ENCODE data around the gene NR2F6.
A peak's percentile ranks its signal among the peaks of the same experiment; 100 is the strongest.

NR2F6 gene

DNA sequence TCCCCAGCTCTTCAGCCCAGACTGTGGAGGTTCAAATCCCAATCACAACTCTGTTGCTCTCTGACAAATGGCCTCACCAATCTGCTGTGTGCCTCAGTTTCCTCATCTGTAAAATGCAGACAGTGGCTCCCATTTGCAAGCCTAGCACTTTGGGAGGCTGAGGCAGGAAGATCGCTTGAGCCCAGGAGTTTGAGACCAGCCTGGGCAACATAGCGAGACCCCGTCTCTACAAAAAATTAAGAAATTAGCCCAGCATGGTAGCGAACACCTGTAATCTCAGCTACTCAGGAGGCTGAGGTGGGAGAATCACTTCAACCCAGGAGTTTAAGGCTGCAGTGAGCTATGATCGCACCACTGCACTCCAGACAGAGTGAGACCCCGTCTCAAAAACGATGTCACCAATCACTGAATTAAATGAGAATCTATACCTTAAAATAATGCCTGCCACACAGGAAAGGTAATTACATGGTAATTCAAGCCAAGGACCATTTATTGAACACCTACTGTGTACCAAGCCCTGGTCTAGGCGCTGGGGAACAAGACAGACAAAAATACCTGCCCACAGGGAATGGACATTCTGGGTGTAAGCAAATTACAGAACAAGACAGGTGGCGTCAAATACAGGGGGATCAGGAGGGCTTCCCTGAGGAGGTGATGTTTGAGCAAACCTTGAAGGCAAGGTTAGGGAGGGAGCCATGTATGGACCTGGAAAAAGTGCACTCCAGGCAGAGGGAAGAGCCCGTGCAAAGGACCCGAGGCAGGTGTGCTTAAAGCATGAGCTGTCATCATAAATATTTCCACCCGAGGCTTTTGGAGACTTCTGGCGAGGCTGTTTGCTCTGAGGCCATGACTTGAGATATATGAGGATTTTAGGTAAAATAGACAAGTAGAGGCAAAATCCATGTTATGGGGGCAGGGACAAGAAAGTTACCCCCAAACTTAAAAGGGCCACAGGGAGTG, 7.7 kb downstream of the NR2F6 start:
- DNase-seq (ENCODE audit: low read depth in 2 of 2), result no peak

DNA sequence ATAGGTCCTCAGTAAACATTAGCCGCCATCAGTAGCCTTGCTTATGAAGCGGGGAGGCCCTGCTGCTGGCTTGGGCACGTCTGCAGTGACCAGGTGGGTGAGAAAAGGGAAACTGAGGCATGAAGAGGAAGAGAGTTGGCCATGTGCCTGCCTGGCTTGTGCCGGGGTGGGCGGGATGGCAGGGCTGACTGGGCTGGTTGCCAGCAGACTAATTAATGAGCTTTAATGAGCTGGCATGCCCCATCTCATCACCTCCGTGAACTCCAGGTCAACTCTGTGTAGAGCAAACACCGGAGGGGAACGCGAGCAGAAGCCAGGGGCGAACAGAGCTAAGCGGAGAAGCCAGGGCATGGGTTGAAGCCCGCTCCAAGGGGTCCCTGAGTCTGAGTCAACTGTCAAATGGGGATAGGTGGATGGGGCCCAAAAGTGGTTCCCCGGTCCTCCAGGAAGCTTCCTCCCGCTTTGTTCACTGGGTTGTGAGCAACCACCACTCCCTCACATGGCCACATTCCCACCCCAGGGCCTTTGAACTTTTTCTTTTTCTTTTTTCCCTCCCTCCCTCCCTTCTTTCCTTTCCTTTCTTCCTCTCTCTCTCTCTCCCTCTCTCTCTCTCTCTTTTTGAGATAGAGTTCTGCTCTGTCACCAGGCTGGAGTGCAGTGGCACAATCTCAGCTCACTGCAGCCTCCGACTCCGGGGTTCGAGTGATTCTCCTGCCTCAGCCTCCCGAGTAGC, 8.7 kb downstream of the NR2F6 start:
- no peak for DNase-seq (ENCODE audit: low read depth in 2 of 2)

GRCh38 chr19:17235971-17236777, 9.5 kb downstream of the NR2F6 start:
- DNase-seq (ENCODE audit: low read depth in 2 of 2), result no peak

- peak; percentile 52 to 56 for DNase-seq (ENCODE audit: low read depth in 2 of 2)
Observed at GRCh38 chr19:17235300-17235970, 10.3 kb downstream of the NR2F6 start.

DNA sequence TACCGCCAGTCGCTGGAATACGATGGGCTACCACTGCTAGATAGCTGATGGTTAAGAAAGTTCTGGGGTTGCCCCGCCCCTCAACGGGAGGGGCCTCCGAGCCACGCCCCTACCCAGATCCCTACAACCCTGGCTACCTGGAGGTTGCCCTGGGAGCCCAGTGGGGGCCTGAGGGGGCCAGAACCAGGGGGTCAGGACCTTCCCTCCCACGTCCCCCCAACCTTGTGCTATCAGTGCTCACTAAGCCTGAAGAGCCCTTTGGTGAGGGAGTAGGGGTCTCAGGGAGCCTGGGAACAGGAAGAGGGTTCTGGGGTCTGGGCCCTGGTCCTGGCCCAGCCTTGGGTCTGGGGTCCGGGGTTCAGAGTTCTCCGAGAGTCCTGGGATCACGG, 10.8 kb downstream of the NR2F6 start:
- no peak for DNase-seq (ENCODE audit: low read depth in 2 of 2)

- DNase-seq (ENCODE audit: low read depth in 2 of 2), result no peak
Observed at GRCh38 chr19:17232258-17232657, 13.5 kb downstream of the NR2F6 start.

DNA sequence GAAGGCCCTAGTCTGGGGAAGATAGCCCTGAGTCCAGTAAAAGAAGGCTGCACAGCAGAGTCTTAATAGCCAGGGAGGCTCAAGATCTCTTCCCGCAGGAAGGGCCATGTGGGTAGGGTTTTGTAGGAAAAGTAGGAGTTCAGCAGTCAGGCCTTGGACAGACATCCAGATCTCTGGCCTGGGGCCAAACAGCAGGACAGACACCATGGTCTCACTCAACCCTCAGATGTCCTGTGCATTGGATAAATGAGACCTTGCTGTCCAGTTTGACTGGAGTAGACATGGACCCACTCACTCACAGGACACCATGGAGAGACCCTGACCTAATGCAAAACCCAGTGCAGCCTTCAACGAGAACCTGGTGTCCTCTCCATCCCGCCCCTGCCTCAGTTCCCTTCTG, 15.8 kb downstream of the NR2F6 start:
- DNase-seq (ENCODE audit: low read depth in 2 of 2), result no peak

DNA sequence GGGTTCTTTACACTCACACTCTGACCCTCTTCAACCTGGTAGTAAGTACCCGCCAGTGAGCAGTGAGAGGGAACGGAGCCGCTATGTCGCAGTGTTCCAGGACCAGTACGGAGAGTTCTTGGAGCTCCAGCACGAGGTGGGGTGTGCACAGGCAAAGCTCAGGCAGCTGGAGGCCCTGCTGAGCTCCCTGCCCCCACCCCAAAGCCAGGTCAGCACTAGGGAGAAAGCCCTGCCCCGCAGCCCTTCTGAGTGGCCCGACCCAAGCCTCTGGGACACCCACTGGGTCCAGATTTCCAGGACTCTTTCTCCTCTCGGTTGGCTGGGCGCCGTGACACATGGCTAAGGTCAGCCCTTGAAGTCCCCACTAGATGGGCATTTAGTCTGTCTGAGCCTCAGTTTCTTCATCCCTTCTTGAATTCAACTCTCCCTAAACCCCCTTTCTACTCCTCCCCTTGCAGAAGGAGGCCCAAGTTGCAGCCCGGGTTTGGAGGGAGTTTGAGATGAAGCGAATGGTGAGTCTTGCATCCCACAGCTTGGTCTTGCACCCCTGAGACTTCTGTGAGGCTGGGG, 17.8 kb downstream of the NR2F6 start:
- no peak for DNase-seq (ENCODE audit: low read depth in 2 of 2)

DNA sequence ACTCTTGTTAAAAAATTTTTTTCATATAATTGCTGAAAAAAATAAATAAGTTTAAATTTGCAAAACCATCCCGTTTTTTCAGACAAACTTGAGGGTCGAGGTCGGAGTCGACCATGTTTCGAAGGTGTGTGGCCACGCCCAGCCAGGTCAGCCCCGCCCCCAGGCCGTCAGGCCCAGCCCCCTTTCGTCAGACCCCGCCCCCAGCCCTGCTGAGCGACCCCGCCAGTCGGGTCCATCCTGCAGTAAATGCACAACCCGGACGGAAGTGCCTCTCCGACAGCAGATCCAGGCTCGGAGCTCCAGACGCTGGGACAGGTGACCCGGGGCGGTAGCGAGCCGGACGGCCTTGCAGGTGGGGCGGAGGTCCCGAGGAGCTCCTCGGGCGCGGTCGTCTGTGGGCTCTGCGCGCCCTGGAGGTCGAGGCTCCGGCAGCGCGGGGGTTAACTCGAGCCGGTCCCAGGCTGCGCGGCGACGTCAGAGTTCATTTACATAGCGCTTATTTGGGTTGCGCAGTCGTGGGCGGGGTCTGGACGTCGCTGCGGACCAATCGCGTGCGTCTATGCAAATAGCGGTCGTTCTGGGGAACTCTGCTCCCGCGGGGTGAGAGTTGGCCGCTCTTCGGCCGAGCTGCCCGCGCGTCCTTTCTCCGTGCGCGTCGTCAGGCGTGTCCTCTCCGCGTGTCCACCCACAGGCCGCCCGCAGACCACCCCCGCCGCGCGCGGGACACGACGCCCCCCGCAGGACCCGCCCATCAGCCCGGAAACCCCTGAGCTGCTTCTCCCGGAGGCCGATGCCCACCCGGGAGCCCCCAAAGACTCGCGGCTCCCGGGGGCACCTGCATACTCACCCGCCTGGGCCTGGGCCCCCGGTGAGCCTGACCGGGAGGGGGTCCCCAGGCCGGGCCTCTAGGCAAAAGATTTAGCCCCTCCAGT, 19.5 kb downstream of the NR2F6 start, which contains the start of gene OCEL1:
Gene OCEL1, plus strand, starts transcription at position 225 of the 932 bp plus-strand sequence. Its CDS starts 22 bp downstream, at position 247.
- peak; percentile 90 to 95 for DNase-seq (ENCODE audit: low read depth in 2 of 2)

DNA sequence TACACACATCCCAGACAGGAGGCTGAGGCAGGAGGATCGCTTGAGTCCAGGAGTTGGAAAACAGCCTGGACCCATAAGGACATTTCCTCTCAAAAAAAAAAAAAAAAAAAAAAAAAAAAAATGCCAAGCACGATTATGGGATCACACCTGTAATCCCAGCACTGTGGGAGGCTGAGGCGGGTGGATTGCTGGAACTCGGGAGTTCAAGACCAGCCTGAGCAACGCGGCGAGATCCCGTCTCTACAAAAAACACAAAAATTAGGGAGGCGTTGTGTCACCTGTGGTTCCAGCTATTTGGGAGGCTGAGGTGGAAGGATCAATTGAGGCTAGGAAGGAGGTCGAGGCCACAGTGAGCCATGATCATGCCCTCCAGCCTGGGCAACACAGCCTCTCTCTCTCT, 20.7 kb downstream of the NR2F6 start:
- no peak for DNase-seq (ENCODE audit: low read depth in 2 of 2)

DNA sequence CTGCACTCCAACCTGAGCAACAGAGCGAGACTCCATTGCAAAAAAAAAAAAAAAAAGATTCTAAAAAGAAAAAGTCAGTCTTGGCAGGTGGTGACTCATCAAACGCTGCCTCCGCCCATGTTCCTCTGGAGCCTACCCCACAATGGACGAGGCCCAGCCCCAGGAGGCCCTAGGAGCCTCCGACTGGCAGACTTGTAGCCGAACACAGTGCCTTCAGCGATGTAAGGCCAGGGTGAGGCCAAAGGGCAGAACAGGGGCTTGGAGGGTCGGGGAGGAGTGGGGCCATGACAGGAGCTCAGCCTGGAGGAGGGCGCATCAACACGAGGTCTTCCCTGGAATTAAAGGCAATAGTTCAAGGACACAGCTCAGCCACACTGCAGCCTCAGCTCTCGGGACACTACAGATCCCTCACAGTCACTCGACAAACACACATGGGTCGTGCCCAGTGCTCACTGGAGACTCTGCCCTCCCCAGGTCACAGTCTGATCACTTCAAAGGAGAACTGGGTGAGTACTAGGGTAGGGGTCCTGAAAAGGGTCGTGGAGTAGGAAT, 25.4 kb downstream of the NR2F6 start:
- no peak for DNase-seq (ENCODE audit: low read depth in 2 of 2)

GRCh38 chr19:17219286-17219685, 26.4 kb downstream of the NR2F6 start:
- DNase-seq (ENCODE audit: low read depth in 2 of 2), result no peak

DNA sequence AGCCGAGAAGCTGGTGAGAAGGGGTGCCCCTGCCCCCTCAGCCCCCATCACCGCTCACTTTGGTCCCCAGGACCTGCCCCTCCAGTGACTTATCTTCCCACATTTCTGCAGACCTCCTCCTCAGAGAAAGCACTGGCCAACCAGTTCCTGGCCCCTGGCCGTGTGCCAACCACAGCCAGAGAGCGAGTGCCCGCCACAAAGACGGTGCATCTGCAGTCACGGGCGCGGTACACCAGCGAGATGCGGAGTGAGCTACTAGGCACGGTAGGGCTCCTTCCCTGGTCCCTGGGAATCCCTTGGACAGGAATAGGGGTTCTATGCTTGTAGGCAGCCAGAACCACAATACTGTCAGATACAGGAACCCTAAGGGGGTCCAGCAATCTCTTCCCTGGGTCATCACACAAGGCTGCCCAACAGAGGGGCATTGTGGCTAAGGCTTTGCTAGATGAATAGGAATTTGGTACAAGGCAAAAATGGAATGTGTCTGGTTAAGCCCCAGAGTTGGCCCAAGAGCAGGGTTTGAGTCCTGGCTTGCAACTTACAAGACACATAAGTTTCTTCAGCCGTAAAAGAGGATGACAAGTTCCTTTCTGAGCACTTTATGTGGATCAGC, 29.6 kb downstream of the NR2F6 start:
- DNase-seq (ENCODE audit: low read depth in 2 of 2), result no peak

DNA sequence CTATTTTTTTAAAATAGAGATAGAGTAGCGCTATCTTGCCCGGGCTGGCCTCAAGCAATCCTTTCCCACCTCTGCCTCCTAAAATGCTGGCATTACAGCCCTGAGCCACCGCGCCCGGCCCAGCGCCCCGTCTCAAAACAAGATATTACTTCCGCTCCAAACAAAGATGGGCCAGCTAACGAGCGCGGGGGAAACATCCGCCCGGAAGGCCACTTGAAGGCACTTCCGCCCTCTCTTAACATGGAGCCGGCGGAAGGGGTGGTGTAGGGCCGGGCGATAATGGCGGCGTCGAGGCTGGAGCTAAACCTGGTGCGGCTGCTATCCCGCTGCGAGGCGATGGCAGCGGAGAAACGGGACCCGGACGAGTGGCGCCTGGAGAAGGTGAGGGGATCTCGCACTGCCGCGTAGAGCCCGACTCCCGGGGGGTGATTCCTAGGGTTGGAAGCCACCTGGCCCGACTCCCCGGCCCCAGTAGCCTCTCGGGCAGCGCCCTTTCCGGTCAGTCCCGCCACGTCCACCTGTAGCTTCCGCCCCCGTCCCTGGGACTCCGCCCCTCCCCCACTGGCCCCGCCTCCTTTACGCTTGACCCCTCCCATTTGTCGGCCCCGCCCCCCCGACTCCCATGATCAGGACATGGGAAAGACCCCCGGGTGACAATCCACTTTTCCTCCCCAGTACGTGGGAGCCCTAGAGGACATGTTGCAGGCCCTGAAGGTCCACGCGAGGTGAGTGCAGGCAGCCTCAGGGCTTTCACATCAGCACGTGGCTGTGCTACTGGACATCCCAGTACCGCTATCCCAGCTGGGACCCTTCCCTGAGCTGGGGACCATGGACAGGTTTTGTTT, 30.4 kb downstream of the NR2F6 start, which contains the start of gene USE1:
Gene USE1, plus strand, starts transcription at position 231 of the 845 bp plus-strand sequence. Its CDS starts 49 bp downstream, at position 280.
- peak; percentile 71 to 76 for DNase-seq (ENCODE audit: low read depth in 2 of 2)

DNA sequence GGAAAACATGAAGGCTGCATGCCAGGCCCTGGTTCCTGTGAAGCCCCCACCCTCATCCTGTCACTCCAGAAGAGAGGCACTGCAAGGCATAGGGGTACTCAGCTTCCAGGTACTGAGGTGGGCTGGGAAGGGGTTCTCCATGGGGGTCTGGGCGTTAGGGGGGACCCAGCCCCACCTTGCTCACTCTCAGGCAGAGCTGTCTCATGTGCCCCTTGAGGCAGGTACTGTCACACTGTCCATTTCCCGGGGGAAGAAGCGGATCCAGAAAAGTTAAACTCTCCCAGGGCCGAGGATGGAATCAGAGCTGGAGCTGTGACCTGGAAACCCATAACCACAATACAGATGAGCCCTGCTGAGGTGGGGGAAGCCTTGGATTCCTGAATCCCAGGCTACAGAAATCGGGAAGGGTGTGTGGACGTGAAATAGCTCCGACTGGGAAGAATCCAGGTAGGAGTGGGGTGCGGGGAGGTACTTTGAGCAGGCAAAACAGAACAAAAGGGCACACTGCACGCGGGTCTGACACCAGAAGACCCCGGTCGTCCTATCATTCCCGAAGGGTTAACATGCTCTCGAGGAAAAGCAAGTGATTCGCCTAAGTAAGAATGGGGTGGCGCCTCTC, 31.1 kb downstream of the NR2F6 start:
- no peak for DNase-seq (ENCODE audit: low read depth in 2 of 2)

GRCh38 chr19:17213334-17213733, 32.4 kb downstream of the NR2F6 start:
- no peak for DNase-seq (ENCODE audit: low read depth in 2 of 2)
